Measurements from ENCODE around the gene LCE5A. TPM values are rescaled to one million over a fixed set of nuclear protein-coding genes. Genes with fewer than 3 reads are reported as not detected.

Gene LCE5A
- polyA plus RNA-seq, 1 donor from 2014 or later, result not detected

DNA sequence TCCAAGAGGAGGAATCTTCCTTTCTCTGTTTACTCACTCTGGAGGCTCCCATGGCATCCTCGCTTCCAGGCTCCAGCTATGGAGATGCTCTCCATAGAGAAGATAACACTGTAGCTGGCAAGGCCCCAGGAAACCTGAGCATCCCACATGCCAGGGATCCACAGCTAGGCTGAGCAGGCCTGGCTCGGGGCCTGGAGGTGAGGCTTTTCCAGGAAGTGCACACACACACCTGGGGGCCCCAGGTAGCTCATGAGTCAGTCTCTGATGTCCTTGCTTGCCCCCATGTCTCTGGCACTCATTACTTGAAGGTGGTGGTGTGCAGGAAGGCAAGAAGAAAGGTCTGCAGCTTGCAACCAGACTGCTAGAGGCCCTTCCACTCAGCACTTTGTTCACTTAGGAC, 5.5 kb upstream of the LCE5A start:
- Mint-ChIP-seq H3K9me3 (no peaks in the 10 kb centered on the region), H3K4me3 (no peak overlapping the region), H3K36me3 (no peaks in the 10 kb centered on the region), H3K4me1 (no peaks in the 10 kb centered on the region), H3K27me3 (peaks cover 2% of the 10 kb centered on the region), H3K27ac (no peak overlapping the region)

DNA sequence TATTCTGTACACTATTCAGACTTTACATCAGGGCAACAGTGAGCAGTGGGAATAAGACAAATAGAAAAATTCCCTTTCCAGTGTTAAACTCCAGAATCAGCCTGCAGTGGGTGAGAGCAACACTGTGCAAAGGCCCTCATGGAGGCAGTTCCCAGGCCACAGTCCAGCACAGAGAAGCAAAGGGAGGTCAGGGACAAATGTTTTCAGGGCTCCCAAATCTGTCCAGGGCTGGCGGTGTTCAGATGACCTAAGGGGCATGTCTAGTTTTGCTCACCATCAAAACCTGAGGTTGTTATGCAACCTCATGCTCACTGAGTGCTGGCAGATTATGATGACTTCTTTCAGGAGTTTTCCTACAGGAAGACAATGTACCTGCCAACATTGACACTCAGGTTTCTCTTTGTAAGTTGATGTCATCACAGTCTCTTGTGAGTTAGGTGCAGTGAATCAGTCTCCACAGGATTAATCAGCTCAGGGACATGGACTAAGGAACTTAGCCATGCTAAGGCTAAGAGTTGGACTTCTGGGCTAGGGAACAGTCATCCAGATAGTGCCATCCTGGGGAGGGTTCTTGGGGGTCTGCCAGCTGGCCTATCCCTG, 3.6 kb upstream of the LCE5A start:
- no peak overlapping the region for H3K27ac Mint-ChIP-seq
- no peaks in the 10 kb centered on the region for H3K9me3 Mint-ChIP-seq
- peaks cover 10% of the 10 kb centered on the region for H3K27me3 Mint-ChIP-seq
- no peak overlapping the region for H3K4me3 Mint-ChIP-seq
- H3K4me1 Mint-ChIP-seq, result peaks cover 0 to 2% (median 0%) of the 10 kb centered on the region in 3 donors
- H3K36me3 Mint-ChIP-seq, result no peaks in the 10 kb centered on the region

DNA sequence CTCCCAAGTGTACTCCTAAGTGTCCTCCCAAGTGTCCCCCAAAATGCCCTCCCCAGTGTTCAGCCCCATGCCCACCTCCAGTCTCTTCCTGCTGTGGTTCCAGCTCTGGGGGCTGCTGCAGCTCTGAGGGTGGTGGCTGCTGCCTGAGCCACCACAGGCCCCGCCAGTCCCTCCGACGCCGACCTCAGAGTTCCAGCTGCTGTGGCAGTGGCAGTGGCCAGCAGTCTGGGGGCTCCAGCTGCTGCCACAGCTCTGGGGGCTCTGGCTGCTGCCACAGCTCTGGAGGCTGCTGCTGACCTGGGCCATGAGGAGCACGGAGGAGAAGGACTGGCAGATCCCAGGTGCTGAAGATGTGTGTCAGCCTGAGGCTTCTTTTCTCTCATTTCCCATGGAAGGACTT, 993 bp downstream of the LCE5A start:
- H3K27me3 Mint-ChIP-seq, result peaks cover 27% of the 10 kb centered on the region
- H3K4me3 Mint-ChIP-seq, result no peak overlapping the region
- H3K4me1 Mint-ChIP-seq, result peaks cover 0 to 4% (median 2%) of the 10 kb centered on the region in 3 donors
- no peaks in the 10 kb centered on the region for H3K9me3 Mint-ChIP-seq
- H3K36me3 Mint-ChIP-seq, result no peaks in the 10 kb centered on the region
- H3K27ac Mint-ChIP-seq, result no peak overlapping the region

DNA sequence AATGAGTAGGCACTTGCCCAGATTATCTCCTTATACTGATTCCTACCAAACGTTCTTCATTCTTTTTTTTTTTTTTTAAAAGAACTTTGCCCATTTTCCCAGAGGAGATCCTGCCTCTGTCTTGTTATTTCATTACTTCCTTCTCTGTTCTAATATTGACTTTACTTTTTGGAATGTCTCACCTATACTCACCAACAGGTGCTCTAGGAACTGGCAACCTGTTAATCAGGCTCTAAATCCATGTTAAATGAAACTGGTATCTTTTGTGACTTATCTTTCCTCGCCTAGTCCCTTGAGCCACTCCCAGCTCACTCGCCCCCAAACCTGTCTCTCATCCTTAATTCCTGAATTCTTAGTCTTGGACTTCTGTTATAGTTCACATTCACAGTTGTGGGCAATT, 2.5 kb downstream of the LCE5A start:
- H3K4me1 Mint-ChIP-seq, result peaks cover 0 to 4% (median 2%) of the 10 kb centered on the region in 3 donors
- H3K9me3 Mint-ChIP-seq, result no peaks in the 10 kb centered on the region
- no peak overlapping the region for H3K27ac Mint-ChIP-seq
- H3K4me3 Mint-ChIP-seq, result no peak overlapping the region
- H3K27me3 Mint-ChIP-seq, result peaks cover 35% of the 10 kb centered on the region
- no peaks in the 10 kb centered on the region for H3K36me3 Mint-ChIP-seq

DNA sequence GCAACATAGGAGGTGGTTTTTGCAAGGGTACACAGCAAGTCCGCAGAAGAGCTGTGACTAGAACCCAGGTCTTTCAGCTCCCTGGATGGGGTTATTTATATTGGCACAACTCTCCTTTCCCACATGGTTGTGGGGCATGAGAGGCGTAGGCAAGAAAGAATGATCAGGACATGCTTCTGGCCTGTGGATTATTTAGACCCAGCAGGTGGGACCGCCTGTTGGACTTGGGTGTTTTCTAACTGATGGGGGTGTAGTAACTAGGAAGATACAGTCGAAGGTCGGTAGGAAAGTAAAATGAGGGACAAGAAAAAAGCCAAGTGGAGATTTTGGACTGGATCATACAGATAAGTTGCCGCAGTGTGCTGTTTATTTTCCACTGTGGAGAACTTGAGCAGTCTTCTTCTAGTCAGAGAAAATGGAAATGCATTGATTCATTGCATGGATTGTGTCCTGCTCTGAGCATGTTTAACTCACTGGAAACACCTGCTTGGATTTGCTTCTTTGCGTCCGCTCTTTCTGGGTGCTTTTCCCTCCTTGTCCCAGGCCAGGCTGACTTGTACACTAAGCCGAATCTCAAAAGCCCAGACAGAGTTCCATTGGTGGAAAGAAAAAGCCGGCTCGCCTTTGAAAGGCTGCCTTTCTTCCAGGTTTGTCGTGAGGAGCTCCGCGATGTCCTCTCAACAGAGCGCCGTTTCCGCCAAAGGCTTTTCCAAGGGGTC, 4.3 kb downstream of the LCE5A start:
- peaks cover 0 to 4% (median 2%) of the 10 kb centered on the region in 3 donors for H3K4me1 Mint-ChIP-seq
- H3K27me3 Mint-ChIP-seq, result peaks cover 35% of the 10 kb centered on the region
- no peaks in the 10 kb centered on the region for H3K36me3 Mint-ChIP-seq
- no peaks in the 10 kb centered on the region for H3K9me3 Mint-ChIP-seq
- no peak overlapping the region for H3K27ac Mint-ChIP-seq
- peak overlapping the region in 1 of 4 donors; percentile 42 for H3K4me3 Mint-ChIP-seq

DNA sequence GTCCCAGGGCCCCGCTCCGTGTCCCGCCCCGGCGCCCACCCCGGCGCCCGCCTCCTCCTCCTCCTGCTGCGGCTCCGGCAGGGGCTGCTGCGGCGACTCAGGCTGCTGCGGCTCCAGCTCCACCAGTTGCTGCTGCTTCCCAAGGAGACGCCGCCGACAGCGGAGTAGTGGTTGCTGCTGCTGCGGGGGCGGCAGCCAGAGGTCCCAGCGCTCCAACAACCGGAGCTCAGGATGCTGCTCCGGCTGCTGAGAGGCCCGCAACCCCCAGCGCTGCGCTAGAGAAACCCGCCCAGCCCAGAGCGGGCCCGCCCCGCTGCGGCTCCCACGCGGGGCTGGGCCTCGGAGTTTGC, 4.8 kb downstream of the LCE5A start:
- H3K9me3 Mint-ChIP-seq, result no peaks in the 10 kb centered on the region
- no peak overlapping the region for H3K27ac Mint-ChIP-seq
- H3K36me3 Mint-ChIP-seq, result no peaks in the 10 kb centered on the region
- H3K4me3 Mint-ChIP-seq, result no peak overlapping the region
- peaks cover 35% of the 10 kb centered on the region for H3K27me3 Mint-ChIP-seq
- peaks cover 0 to 4% (median 2%) of the 10 kb centered on the region in 3 donors for H3K4me1 Mint-ChIP-seq

DNA sequence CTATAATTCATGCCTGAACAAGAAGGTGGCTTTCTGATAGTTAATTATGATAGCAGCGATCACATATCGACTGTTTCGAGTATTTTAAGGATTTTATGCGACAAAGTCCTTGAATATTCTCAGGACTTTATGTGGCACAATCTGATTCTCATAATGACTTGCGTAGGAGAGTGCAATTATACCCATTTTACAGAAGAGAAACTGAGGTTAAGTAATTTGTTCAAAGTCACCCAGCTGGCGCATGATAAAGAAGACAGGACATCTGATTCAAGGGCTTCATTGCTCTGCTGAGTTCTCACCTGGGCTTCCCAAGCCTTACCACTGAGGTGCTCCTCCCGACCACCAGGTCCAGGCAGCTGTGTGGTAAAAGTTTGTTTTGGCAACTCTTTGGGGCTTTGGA, 5.5 kb downstream of the LCE5A start:
- Mint-ChIP-seq H3K4me1 (peaks cover 0 to 4% (median 0%) of the 10 kb centered on the region in 3 donors), H3K27ac (no peak overlapping the region), H3K27me3 (peaks cover 31% of the 10 kb centered on the region), H3K36me3 (no peaks in the 10 kb centered on the region), H3K9me3 (no peaks in the 10 kb centered on the region), H3K4me3 (no peak overlapping the region)

DNA sequence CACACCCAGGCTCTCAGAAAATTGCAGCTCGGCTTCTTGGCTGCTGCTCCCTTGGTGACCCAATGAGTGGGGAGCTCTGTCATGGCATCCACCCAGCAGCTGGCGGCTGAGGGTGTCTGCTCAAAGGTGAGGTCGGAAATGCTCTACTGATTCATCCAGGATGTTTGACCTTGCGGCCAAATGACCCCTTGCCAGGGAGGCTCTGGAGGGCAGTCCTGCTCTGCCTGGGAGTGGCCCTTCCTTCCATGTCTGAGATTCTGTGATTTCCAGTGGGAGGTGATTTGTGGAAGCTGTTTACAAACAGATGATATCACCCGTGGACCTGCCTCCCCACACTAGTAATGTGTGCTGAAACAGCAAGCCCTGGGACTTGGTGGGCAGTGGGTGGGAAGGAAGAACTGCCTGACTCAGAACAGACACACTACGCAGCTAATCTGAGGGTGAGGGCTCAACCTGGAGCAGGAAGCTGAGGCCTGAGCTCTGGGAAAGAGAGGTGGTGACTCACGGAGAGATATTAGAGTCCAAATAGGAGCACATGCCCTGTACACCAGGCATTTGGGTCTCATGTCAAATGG, 6.7 kb downstream of the LCE5A start:
- Mint-ChIP-seq H3K27ac (no peak overlapping the region), H3K27me3 (peaks cover 25% of the 10 kb centered on the region), H3K36me3 (no peaks in the 10 kb centered on the region), H3K4me1 (peaks cover 0 to 4% (median 0%) of the 10 kb centered on the region in 3 donors), H3K4me3 (no peak overlapping the region), H3K9me3 (no peaks in the 10 kb centered on the region)

DNA sequence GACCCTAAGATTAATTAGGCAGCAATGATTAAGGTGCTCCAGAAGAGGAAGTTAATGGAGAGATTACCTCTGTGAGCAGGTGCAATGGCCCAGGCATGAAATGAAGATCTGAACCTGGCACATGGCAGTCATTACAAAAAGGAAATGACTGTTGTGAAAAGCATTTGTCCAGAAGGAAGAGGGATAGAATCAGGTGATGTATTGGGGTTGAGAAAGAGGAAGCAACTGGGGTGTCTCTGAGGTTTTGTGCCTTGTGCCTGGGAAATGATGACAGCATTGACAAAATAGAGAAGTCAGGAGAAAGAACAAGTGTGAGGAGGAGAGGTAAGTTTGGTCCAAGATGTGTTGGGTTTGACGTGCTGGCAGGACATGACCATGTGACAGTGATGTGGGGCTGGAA, 9.2 kb downstream of the LCE5A start:
- peaks cover 22% of the 10 kb centered on the region for H3K27me3 Mint-ChIP-seq
- no peak overlapping the region for H3K4me3 Mint-ChIP-seq
- H3K36me3 Mint-ChIP-seq, result no peaks in the 10 kb centered on the region
- H3K27ac Mint-ChIP-seq, result no peak overlapping the region
- H3K4me1 Mint-ChIP-seq, result peaks cover 0 to 2% (median 0%) of the 10 kb centered on the region in 3 donors
- H3K9me3 Mint-ChIP-seq, result peaks cover 0 to 3% (median 2%) of the 10 kb centered on the region in 3 donors

DNA sequence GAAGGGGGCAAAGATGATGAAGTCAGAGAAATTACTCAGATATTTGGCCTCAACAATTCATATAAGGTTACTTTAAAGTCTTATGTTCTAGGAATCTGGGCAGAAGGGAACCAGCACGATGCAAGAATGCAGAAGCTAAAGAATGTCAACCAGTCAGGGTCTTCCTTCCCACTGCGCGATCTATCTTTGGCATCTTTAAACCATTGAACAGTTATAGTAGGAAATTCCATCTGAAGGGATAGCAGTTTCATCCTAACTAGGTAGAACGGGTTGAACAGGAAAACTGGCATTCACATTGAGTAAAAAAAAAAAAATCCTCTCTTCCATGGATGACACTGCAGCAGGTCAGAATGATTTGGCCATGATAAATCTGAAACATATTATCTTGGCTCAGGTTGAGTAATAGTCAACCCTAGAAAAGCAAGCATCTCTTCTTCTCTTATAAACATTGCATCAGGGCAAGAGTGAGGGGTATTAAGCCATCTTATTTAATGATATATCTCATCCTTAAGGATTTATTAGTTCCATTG, 10.0 kb downstream of the LCE5A start:
- H3K36me3 Mint-ChIP-seq, result no peaks in the 10 kb centered on the region
- H3K4me1 Mint-ChIP-seq, result no peaks in the 10 kb centered on the region
- H3K4me3 Mint-ChIP-seq, result no peak overlapping the region
- H3K27ac Mint-ChIP-seq, result no peak overlapping the region
- H3K9me3 Mint-ChIP-seq, result peaks cover 0 to 3% (median 2%) of the 10 kb centered on the region in 3 donors
- peaks cover 18% of the 10 kb centered on the region for H3K27me3 Mint-ChIP-seq

DNA sequence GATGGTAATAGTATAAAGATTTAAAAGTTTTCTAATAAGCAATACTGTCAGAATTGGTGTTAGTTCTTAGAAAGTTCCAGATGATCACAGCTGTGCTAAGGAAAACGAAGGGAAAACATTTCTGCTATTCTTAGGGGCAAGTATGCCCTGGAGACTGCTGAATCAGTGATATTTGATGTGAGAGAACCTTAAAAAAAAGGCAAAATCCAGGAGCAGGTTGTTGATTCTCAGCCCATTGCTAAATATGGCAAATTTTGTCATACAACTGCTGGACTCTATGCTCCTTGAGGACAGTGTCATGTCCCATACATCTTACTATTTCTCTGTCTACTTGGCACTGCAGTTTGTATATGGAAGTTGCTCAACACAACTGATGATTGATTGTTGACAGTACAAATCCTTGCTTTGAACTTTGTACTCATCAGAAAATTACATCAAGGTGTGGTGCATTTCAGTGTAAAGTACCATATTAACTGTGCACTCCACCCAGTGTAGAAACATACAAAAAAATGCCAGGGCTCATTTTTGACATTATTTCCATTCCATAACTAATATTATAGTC, 14.6 kb downstream of the LCE5A start:
- no peaks in the 10 kb centered on the region for H3K36me3 Mint-ChIP-seq
- no peak overlapping the region for H3K4me3 Mint-ChIP-seq
- no peak overlapping the region for H3K27ac Mint-ChIP-seq
- H3K27me3 Mint-ChIP-seq, result peaks cover 2% of the 10 kb centered on the region
- H3K4me1 Mint-ChIP-seq, result no peaks in the 10 kb centered on the region
- peaks cover 2 to 7% (median 3%) of the 10 kb centered on the region in 3 donors for H3K9me3 Mint-ChIP-seq

DNA sequence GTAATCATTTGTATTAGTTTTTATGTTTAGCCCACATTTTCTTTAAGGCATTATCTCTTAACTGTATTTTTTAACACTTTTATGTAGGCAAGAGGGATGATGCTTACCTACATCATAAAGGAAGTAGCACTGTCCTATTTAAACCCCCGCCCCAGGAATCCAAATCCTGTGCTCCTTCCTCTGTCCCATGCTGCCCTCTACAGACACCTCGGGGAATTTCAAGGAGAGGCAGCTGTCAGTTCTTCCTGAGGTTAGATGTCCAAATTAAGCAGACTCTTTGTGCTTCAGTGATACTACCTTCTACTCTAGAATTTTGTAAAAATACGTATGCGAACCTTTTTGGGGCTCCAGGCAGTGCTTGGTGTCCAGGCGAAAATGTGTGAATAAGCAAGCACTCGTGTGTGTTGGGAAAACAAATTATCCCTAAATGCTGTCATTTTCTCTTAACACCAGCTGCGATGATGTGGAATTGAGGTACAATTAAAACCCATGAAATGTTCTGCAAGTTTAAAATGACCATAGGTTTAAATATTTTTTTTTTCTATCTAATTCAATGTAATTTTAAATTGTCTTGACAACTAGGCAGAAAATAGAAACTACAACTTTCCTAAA, 22.8 kb downstream of the LCE5A start:
- Mint-ChIP-seq H3K27ac (no peak overlapping the region), H3K4me3 (no peak overlapping the region), H3K27me3 (peaks cover 9% of the 10 kb centered on the region), H3K4me1 (no peaks in the 10 kb centered on the region), H3K9me3 (peaks cover 0 to 7% (median 2%) of the 10 kb centered on the region in 3 donors), H3K36me3 (no peaks in the 10 kb centered on the region)

DNA sequence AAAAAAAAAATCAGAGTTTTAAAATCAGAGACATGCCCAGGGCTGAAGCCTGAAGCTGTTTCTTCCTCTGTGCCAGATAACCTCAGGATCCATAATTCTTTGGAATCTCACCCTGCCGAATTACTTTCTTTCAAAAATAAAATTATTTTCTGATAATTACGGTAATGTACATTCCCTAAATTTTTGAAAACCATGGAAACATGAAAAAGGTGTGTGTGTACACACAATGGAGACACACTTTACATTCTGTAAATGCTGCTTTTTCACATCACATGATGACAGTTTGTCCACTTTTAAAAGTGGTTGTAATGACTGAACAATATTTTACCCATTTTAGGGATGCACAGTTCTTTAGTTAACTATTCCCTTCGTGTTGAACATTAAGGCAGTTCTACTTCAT, 25.2 kb downstream of the LCE5A start:
- H3K4me1 Mint-ChIP-seq, result no peaks in the 10 kb centered on the region
- peaks cover 16% of the 10 kb centered on the region for H3K27me3 Mint-ChIP-seq
- H3K36me3 Mint-ChIP-seq, result no peaks in the 10 kb centered on the region
- H3K27ac Mint-ChIP-seq, result no peak overlapping the region
- H3K4me3 Mint-ChIP-seq, result no peak overlapping the region
- H3K9me3 Mint-ChIP-seq, result peaks cover 0 to 2% (median 0%) of the 10 kb centered on the region in 3 donors

DNA sequence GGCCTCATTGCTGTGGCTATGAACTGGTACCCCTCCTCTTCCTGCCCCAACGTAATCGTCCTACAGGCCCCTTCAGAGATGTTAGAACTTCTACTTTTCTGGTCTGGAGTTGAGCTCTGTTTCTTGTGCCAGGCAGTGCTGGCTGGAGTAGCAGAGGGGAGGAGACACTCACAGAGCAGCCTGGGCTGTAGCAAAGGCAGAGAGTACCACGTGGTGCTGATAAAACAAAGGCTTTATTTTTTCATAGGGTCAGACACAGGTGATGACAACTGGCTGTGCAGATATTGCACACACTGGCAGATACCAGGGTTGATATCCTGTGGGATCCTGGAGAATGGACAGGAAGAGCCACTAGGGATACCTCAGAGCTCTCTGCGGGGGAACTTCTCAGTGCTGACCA, 26.9 kb downstream of the LCE5A start:
- Mint-ChIP-seq H3K27me3 (peaks cover 25% of the 10 kb centered on the region), H3K4me1 (no peaks in the 10 kb centered on the region), H3K27ac (no peak overlapping the region), H3K9me3 (no peaks in the 10 kb centered on the region), H3K36me3 (no peaks in the 10 kb centered on the region), H3K4me3 (no peak overlapping the region)

DNA sequence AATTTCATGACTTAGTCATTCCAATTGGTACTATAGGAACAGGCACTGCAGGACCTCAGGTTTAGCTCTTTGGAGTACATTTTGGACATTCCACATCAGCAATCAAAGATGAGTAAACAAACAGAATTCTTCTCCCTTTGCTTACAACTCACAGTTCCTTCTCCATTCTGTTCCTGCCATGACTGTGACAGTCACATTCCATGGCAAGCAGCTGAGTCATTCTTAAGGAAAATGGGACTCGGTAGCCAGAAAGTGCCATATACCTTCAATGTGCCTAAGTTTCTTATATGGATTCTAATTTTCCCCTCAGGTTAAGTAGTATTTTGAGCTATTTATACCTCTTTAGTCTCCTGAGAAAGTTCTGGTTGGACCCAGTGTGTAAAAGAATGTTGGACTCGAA, 29.3 kb downstream of the LCE5A start:
- Mint-ChIP-seq H3K27ac (no peak overlapping the region), H3K9me3 (peaks cover 0 to 4% (median 0%) of the 10 kb centered on the region in 3 donors), H3K27me3 (peaks cover 23% of the 10 kb centered on the region), H3K36me3 (no peaks in the 10 kb centered on the region), H3K4me3 (no peak overlapping the region), H3K4me1 (no peaks in the 10 kb centered on the region)
